Caco-2 (cell line): ENCODE data around the gene ARFGAP1. TPM values are rescaled to one million over a fixed set of nuclear protein-coding genes. Genes with fewer than 3 reads are reported as not detected.
A peak's percentile ranks its signal among the peaks of the same experiment; 100 is the strongest.

Experiments
- BruUV-seq: library from RNA; stranded (reverse); fragments of 400-500 nt; replicated peaks from 2 replicates; lab custom pipeline; 2021; lab: Mats Ljungman, UMichigan
- CTCF ChIA-PET: fragments of 300-600 bp; sonication (Branson Sonifier 250); formaldehyde crosslinking; loops from one replicate; lab custom pipeline; 2022; ENCODE audit warnings: antibody characterized with exemption; lab: Charles Lee
- POLR2A ChIA-PET: fragments of 300-600 bp; sonication (Branson Sonifier 250); formaldehyde crosslinking; loops from one replicate; lab custom pipeline; 2022; ENCODE audit warnings: antibody characterized with exemption; lab: Charles Lee
- DNase-seq, 2 experiments: peaks; one replicate each; pipeline versions ENCODE4 v3.0.0 to v3.0.0-alpha.2; 2020 to 2022
- H3K27me3 ChIP-seq: replicated peaks from 2 replicates; pipeline ENCODE4 v1.6.0; 2011; ENCODE audit warnings: low read length; ENCODE audit not compliant: control insufficient read depth, insufficient read depth
- H3K36me3 ChIP-seq: 2 replicates; pipeline ENCODE4 v1.5.1; 2011; ENCODE audit warnings: low read length; ENCODE audit not compliant: control insufficient read depth, insufficient read depth
- H3K4me1 ChIP-seq: fragments of 250-450 bp; sonication (Bioruptor Pico); 2 replicates; pipeline ENCODE4 v1.5.1; 2020; ENCODE audit warnings: mild to moderate bottlenecking
- H3K4me3 ChIP-seq: 2 replicates; pipeline ENCODE4 v1.5.1; 2011; ENCODE audit warnings: low read depth, mild to moderate bottlenecking, control low read depth, low read length
- H3K9me3 ChIP-seq: fragments of 250-450 bp; sonication (Bioruptor Pico); 2 replicates; pipeline ENCODE4 v1.5.1; 2020; ENCODE audit warnings: mild to moderate bottlenecking, moderate library complexity
- H3K27ac Mint-ChIP-seq: one replicate; pipeline ENCODE4 v1.8.0; 2022; ENCODE audit warnings: mixed read lengths; ENCODE audit not compliant: unreplicated experiment
- H3K27me3 Mint-ChIP-seq: one replicate; pipeline ENCODE4 v1.8.0; 2022; ENCODE audit warnings: mixed read lengths; ENCODE audit not compliant: insufficient read depth, unreplicated experiment
- H3K36me3 Mint-ChIP-seq: one replicate; pipeline ENCODE4 v1.8.0; 2022; ENCODE audit warnings: mild to moderate bottlenecking, mixed read lengths; ENCODE audit not compliant: insufficient read depth, unreplicated experiment
- H3K4me1 Mint-ChIP-seq: one replicate; pipeline ENCODE4 v1.8.0; 2022; ENCODE audit warnings: low read depth, mixed read lengths; ENCODE audit not compliant: unreplicated experiment
- H3K4me3 Mint-ChIP-seq: one replicate; pipeline ENCODE4 v1.8.0; 2022; ENCODE audit warnings: mild to moderate bottlenecking, moderate library complexity, mixed read lengths; ENCODE audit not compliant: unreplicated experiment
- H3K9me3 Mint-ChIP-seq: one replicate; pipeline ENCODE4 v1.8.0; 2022; ENCODE audit warnings: mixed read lengths; ENCODE audit not compliant: unreplicated experiment
- intact Hi-C: fragments of 100-400 bp; cut with micrococcal nuclease; formaldehyde crosslinking; loops from one replicate; pipeline ENCODE4 v1.10.0; 2022; ENCODE audit not compliant: unreplicated experiment
- total RNA-seq: library from RNA; stranded (reverse); gene quantifications from 2 replicates; pipeline ENCODE4 v1.2.3, GENCODE V29; 2022
- TF ChIP-seq, protein P1 (sequence below), 2 experiments: fragments of 200-600 bp in 1 of 2; IDR thresholded peaks; 1 replicate in 1 of 2; 2 replicates in 1 of 2; pipeline versions ENCODE4 v1.5.1 to v1.8.0; 2011 to 2022; ENCODE audit warnings: antibody characterized with exemption in 1 of 2, control low read depth in 1 of 2, inconsistent platforms in 1 of 2, low read depth in 1 of 2, low read length in 1 of 2, mild to moderate bottlenecking in 1 of 2, moderate library complexity in 1 of 2; ENCODE audit not compliant: insufficient read depth in 1 of 2, severe bottlenecking in 1 of 2, unreplicated experiment in 1 of 2

ARFGAP1 gene
- total RNA-seq, 1 experiment from 2014 or later: 275 TPM

DNA sequence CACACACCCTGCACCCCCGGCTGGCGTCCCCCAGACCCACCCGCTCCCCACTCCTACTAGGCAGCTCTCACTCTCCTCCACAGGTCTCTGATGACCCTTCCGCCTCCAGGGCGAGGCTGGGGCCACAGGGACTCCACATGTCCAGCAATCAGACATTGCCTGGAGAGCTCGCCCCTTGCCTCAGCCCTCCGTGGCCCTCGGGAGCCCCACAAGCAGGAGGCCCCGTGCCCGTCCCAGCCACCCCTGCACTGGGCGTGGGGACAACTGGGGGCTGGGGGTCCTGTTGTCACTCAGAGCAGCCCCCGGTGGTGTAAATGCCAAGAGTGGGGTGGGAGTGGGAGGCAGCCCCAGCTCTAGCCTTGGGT, 21.9 kb downstream of the ARFGAP1 start:
- Histone ChIP-seq H3K27me3 (no peaks in the 10 kb centered on the region), H3K4me1 (0 out of 2 replicates have a peak, but pooled peaks cover 5% of the 10 kb centered on the region), H3K4me3 (no peak overlapping the region), H3K36me3 (no peaks in the 10 kb centered on the region), H3K9me3 (0 out of 2 replicates have a peak, but pooled peaks cover 7% of the 10 kb centered on the region)
- Mint-ChIP-seq H3K9me3 (no peaks in the 10 kb centered on the region), H3K4me1 (no peaks in the 10 kb centered on the region), H3K27ac (no peak overlapping the region), H3K36me3 (peaks cover 50% of the 10 kb centered on the region), H3K4me3 (no peak overlapping the region), H3K27me3 (peaks cover 11% of the 10 kb centered on the region)
- intact Hi-C loops: loop anchor here (5.0 kb wide), 1 partner anchor 112 kb away; no protein-coding TSS in a partner anchor
- no TSS peak for BruUV-seq
- TF ChIP-seq, protein P1, sequence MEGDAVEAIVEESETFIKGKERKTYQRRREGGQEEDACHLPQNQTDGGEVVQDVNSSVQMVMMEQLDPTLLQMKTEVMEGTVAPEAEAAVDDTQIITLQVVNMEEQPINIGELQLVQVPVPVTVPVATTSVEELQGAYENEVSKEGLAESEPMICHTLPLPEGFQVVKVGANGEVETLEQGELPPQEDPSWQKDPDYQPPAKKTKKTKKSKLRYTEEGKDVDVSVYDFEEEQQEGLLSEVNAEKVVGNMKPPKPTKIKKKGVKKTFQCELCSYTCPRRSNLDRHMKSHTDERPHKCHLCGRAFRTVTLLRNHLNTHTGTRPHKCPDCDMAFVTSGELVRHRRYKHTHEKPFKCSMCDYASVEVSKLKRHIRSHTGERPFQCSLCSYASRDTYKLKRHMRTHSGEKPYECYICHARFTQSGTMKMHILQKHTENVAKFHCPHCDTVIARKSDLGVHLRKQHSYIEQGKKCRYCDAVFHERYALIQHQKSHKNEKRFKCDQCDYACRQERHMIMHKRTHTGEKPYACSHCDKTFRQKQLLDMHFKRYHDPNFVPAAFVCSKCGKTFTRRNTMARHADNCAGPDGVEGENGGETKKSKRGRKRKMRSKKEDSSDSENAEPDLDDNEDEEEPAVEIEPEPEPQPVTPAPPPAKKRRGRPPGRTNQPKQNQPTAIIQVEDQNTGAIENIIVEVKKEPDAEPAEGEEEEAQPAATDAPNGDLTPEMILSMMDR (IDR thresholded peaks at IDR 0.05; ENCODE audit: insufficient read depth in 1 of 2, low read depth in 1 of 2, low read length in 1 of 2, severe bottlenecking in 1 of 2, unreplicated experiment in 1 of 2): no peak
- DNase-seq: no peak
- ChIA-PET CTCF (interaction anchor here (0.6 to 2.8 kb wide), 5 partner anchors 15 to 107 kb away, joined by 3 to 13 read pairs (median 4); no protein-coding TSS in a partner anchor), POLR2A (no interaction called here)

DNA sequence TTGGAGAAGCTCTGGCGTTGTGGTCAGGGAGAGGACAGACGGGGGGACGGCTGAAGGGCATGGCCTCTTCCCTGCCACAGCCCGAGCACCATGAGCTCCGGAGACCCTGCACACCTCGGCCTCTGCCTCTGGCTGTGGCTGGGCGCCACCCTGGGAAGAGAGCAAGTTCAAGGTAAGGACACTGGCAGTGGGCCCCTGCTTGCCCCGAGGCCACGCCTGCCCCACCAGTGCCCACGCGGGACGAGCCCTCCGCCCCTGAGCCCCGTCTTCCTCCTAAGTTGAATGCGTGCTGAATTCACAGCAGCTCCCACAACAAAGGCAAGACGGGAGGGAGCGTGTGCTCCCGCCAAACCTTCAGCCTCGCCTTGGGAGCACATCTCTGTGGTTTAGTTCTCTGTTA, 22.4 kb downstream of the ARFGAP1 start:
- POLR2A ChIA-PET: no interaction called here
- no peak overlapping the region for H3K27ac Mint-ChIP-seq
- H3K4me3 Mint-ChIP-seq: no peak overlapping the region
- no peak for DNase-seq
- no peaks in the 10 kb centered on the region for H3K36me3 ChIP-seq
- no peaks in the 10 kb centered on the region for H3K9me3 Mint-ChIP-seq
- TF ChIP-seq, protein P1 (IDR thresholded peaks at IDR 0.05; ENCODE audit: insufficient read depth in 1 of 2, low read depth in 1 of 2, low read length in 1 of 2, severe bottlenecking in 1 of 2, unreplicated experiment in 1 of 2): no peak
- H3K9me3 ChIP-seq: peaks cover 7% of the 10 kb centered on the region; the same call in 1 of the 2 replicates
- CTCF ChIA-PET: interaction anchor here (0.6 to 2.8 kb wide), 5 partner anchors 14 to 106 kb away, joined by 3 to 13 read pairs (median 4); no protein-coding TSS in a partner anchor
- H3K27me3 Mint-ChIP-seq: peaks cover 12% of the 10 kb centered on the region
- H3K4me1 ChIP-seq: 0 out of 2 replicates have a peak, but pooled peaks cover 5% of the 10 kb centered on the region
- H3K4me1 Mint-ChIP-seq: no peaks in the 10 kb centered on the region
- no peaks in the 10 kb centered on the region; the same call in 1 of the 2 replicates for H3K27me3 ChIP-seq
- no peak overlapping the region for H3K4me3 ChIP-seq
- BruUV-seq: no TSS peak
- intact Hi-C loops: no loop called here
- H3K36me3 Mint-ChIP-seq: peaks cover 45% of the 10 kb centered on the region

GRCh38 chr20:63295422-63295821, 22.8 kb downstream of the ARFGAP1 start:
- intact Hi-C loops: no loop called here
- no TSS peak for BruUV-seq
- ChIA-PET POLR2A (no interaction called here), CTCF (interaction anchor here (1.1 to 2.8 kb wide), 4 partner anchors 11 to 72 kb away, joined by 3 to 13 read pairs (median 5); no protein-coding TSS in a partner anchor)
- Mint-ChIP-seq H3K4me1 (no peaks in the 10 kb centered on the region), H3K27me3 (peaks cover 16% of the 10 kb centered on the region), H3K4me3 (no peak overlapping the region), H3K27ac (no peak overlapping the region), H3K36me3 (peaks cover 41% of the 10 kb centered on the region), H3K9me3 (no peaks in the 10 kb centered on the region)
- no peaks in the 10 kb centered on the region; the same call in 1 of the 2 replicates for H3K27me3 ChIP-seq
- 0 out of 2 replicates have a peak, but pooled peaks cover 5% of the 10 kb centered on the region for H3K4me1 ChIP-seq
- no peaks in the 10 kb centered on the region for H3K36me3 ChIP-seq
- H3K9me3 ChIP-seq: peaks cover 10% of the 10 kb centered on the region; the same call in 1 of the 2 replicates
- no peak for DNase-seq
- TF ChIP-seq, protein P1 (IDR thresholded peaks at IDR 0.05; ENCODE audit: insufficient read depth in 1 of 2, low read depth in 1 of 2, low read length in 1 of 2, severe bottlenecking in 1 of 2, unreplicated experiment in 1 of 2): peak; percentile 14 to 16
- H3K4me3 ChIP-seq: no peak overlapping the region
